GM19463 (cell line): ENCODE results near the gene JOSD2.
A peak's percentile ranks its signal among the peaks of the same experiment; 100 is the strongest.
"Not testable (repeated sequence)": the region's sequence is repeated elsewhere in the genome, so short reads cannot be mapped to it uniquely, and the experiment has no call there.

Source experiments
- ATAC-seq: cut with Tn5 transposase; IDR thresholded peaks from one replicate; pipeline ENCODE4 v1.9.1; 2021; ENCODE audit warnings: mild to moderate bottlenecking, moderate library complexity; ENCODE audit not compliant: unreplicated experiment

JOSD2 gene

DNA sequence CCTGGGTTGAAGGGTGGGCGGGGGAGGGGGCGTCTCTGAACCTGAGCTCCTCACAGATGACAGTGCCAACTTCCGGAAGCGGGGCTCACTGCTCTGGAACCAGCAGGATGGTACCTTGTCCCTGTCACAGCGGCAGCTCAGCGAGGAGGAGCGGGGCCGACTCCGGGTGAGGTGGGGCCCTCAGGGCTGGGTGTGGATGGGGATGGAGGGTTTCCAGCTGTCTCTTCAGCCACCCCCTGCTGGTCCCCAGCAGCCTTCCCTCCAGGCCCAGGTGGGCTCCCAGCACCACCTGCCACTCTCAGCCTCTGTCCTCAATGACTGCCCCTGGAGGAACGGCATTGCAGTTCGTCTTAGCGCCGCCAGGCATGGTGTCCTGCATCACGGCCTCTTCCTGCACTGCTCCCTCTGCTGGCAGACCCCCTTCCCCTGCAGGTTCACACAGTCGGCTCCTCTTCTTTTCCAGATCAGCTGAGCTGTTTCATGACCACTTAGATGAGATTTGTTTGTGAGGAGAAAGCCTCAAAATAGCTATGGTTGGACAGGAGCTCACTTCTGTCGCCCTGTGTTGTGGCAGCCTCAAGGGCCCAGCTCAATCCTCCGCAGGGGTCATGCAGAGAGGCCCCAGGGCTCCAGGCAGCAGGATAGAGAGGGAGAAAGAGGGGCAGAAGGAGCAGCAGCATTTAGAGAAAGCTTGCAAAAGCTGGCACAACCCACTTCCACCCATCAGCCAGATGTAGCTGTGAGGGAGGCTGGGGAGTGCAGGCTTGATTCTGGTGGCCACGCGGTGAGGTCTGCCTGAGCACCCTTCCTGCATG is 31.9 kb downstream of the JOSD2 start:
- no peak for ATAC-seq

DNA sequence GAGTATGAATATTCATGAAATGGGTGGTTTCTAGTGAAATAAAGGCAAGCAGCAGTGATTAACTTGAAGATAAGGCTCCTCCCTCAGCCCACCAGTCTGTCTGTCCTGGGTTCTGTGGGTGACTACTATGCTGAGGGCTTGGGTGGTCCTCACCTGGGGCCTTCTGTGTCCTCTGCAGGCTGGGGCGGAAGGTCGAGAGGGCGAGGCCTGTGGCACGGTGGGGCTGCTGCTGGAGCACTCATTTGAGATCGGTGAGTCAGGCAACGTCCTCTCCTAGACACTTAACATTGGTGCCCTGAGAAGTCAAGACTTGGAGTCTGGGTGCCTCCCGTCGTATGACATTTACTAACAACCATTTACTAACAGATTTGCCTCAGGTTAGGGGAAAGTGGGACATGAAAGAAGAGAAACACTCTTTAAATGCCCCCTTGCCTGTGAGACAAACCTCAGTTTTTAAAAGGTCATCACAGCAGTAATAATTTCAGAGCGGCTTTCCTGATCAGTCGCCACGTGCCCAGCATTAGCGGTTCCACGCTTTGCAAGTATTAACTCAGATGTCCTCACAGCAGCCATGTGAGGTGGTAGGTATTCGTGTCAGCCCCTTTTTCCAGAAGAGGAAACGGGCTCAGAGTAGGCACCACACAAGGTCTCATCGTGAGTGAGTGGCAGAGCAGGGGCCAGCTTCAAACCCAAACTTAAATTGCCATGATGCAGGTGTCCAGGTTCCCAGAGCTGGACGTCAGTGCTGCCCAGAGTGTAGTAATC is 33.1 kb downstream of the JOSD2 start:
- no peak for ATAC-seq

DNA sequence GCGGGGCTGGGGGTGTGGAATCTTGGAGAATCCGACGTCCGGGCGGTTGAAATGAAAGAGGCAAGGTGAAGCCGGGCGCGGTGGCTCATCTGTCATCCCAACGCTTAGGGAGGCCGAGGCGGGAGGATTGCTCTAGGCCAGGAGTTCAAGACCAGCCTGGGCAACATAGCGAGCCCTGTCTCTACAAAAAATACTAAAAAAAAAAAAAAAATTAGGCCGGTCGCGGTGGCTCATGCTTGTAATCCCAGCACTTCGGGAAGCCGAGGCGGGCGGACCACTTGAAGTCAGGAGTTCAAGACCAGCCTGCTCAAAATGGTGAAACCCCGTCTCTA is 34.1 kb downstream of the JOSD2 start:
- ATAC-seq: no peak

DNA sequence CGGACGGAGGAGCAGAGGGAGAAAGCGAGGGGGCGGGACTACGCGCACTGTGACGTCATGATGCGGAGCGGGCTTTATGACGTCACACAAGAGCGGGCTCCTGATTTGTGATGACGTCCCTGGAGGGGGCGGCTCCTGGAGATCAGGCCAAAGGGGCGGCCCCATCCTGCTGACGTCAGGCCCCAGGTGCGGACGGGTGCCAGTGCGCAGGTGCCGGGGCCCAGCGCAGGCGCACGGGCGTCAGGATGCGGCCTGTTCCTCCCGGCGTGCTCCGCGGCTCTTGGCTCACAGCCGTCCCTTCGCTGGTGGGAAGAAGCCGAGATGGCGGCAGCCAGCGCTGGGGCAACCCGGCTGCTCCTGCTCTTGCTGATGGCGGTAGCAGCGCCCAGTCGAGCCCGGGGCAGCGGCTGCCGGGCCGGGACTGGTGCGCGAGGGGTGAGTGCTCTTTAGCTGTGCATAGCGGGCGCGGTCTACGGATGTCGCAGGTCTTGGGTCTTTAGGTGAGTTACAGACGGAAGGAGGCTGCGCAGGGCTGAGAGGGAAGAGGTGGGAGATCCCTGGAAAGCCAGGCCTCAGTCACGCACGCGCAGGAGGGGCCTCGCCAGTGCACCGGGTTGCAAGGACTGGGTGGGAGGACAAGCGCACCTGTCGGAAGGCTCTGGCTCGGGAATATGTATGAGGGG is 34.6 kb downstream of the JOSD2 start, which contains the start of the genes EMC10 and GARIN5A:
EMC10 (plus strand) TSS at position 284 of the 683 bp plus-strand sequence; CDS start at position 322, 38 bp downstream.
GARIN5A (minus strand) TSS at position 625 of the 683 bp plus-strand sequence; CDS start at position 165, 460 bp downstream.
- peak; percentile 86 for ATAC-seq

DNA sequence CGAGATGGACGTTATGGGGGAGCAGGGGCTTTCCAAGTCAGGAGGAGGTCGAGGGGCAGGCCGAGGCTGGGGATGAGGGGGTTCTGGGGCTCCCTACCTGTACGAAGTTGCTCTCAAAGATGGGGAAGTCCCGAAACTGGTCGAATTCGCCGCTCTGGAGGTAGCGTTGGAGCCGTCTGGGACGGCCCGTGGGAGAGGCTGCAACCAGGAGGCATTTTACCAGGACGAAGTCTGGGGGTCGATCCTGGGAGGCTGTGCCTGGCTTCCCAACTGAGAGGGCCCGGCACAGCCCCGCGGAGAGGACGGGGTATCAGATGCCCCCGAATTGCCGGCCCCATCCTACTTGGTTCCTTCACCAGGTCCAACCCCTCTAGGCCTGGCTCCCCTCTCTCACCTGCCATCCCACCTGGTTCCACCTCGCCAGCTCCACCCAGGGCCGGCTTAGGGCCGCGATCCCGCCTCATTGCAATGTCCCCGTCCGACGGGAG is 35.2 kb downstream of the JOSD2 start:
- no peak for ATAC-seq

DNA sequence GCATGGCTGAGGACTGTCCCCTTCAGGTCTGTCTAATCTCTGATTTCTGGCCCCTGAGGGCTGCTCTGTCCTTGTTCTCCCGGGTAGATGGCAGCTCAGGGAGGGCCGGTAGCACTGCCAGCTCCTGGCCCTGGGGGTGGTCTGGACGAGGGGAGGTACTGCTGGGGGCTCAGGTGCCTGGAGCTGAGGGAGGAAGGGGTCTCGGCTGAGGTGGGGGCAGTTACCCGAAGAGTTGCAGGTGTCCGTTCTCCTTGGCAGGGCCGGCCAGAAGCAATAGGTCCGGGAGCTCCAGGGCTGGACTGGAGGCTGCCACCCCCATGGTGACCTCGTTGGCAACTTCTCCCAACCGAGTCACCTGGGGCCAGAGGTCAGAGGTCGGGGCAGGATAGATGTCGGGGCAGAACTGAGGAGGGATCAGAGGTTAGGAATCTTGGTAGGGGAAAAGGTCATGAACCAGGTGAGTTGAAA is 35.9 kb downstream of the JOSD2 start:
- no peak for ATAC-seq

DNA sequence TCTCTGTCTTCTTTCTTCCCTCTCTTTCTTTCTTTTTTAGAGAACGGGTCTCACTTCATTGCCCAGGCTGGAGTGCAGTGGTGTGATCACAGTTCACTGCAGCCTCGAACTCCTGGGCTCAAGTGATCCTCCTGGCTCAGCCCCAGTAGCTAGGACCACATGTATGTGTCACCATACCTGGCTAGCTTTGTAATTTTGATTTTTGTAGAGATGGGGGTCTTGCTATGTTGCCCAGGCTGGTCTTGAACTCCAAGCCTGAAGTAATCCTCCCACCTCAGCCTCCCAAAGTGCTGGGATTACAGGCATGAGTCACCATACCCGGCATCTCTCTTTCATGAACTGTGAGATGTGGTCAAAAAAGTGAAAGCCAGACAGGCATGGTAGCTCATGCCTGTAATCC is 37.7 kb downstream of the JOSD2 start:
- not testable (repeated sequence) for ATAC-seq

DNA sequence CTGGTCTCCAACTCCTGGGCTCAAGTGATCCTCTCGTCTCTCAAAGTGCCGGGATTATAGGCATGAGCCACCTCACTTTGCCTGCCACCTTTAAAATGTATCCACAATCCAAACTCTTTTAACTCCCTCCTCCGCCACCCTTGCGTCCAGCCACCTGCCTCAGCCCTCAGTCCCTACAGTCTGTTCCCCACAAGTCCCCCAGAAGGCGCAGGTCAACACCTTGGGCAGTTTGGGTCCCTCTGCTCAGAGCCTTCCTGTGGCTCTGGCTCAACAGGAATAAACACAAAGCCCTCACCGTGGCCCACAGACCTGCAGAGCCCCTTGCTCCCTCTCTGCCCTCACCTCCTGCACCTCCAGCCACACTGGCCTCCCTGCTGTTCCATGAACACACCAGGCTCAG is 42.2 kb downstream of the JOSD2 start:
- no peak for ATAC-seq

DNA sequence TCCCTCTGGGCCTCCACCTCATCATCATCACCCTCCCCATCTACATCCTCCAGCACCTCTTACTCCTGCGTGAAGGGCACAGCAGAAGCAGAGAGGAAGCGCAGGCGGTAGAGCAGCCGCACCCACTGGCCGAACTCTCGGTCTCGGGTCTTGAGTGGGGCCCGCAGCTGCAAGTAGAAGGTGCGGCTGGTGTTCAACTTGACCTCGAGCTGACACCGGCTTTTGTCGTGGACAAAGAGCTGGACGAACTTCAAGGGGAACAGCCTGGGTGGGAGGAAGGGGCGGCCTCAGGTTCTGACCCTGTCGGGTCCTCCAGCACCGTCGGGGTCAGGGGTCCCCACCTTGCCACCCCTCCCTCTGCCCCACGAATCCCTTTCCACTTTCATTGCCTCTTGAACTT is 43.4 kb downstream of the JOSD2 start:
- no peak for ATAC-seq

DNA sequence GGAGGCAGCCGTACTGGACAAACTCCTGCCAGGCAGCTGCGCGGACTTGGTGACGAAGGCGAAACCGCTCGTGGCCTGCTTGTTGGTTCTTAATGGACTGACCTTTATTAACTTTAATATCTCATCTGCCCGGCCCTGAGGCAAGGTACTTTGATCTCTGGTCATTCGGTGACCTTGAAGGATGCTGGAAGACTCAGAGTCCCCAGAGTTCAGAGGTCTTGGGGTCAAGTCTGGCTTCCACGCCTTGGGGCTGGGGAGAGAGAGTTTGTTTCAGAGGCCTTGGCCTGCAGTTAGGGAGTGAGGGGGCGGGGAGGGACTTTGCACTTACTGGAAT is 44.3 kb downstream of the JOSD2 start:
- ATAC-seq: no peak

DNA sequence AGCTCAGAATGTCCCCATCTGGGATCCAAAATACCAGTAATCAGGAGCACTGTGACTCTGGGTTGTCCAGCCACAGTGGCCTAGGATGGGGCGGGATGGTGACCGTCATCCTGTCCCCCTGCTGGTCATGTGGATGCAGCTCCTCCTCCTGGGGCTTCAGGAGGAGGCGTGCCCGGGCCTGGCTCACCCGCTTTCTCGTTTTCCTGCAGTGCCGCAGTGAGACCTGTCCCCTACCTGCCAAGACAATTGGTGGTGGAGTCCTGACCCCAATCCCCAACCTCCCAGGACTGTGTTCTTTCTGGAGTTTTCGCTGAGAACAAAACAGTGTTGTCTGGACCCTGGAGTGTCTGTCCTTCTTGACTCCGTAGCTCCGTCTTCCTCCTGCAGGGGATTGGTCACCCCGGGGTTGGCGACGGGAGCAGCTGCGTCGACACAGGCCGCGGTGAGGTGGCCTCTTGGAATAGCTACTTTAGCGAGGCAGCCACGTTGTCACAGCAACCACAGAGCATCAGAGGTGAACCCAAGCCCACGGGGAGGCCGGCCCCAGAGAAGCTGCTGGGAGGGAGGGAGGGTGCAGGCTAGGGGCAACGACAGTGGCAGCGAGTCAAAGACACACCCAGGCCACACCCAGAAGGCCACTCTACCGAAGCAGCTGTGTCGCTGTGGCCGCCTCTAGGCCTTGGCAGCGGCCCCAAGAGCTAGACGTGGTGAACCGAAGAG is 44.8 kb downstream of the JOSD2 start:
- no peak for ATAC-seq

DNA sequence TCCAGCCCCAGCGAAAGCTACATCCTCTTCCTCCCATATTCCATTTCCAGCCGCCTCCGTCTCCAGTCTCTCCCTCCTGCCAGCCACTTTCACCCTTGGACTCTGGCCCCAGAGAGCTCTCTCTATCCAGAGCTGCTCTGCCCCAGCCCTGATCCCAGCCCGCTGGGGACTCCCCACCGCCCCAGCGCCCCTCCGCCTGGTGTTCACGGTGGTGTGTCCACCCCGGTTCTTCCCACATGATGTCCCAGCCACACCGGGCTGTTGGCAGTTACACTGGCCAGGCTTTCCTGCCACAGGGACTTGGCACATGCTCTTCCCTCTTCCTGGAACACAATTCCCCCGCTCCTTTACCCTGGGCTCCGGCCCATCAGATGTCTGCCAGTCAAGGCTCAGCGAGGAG is 46.0 kb downstream of the JOSD2 start:
- no peak for ATAC-seq

DNA sequence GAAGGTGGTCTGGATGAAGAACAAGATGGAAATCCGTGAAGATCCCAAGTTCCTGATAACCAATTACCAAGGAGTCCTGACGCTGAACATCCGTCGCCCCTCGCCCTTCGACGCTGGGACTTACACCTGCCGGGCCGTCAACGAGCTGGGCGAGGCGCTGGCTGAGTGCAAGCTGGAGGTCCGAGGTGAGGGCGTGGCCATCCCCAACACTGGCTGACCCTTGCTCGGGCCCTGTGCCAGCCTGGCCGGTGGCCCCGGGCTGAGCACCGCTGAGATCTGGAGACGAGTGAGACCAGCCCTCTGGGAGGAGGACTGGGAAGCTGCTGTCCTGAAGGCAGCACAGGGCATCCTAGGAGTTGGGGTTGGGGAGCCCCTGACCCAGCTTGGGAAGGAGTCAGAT is 46.6 kb downstream of the JOSD2 start:
- ATAC-seq: no peak

DNA sequence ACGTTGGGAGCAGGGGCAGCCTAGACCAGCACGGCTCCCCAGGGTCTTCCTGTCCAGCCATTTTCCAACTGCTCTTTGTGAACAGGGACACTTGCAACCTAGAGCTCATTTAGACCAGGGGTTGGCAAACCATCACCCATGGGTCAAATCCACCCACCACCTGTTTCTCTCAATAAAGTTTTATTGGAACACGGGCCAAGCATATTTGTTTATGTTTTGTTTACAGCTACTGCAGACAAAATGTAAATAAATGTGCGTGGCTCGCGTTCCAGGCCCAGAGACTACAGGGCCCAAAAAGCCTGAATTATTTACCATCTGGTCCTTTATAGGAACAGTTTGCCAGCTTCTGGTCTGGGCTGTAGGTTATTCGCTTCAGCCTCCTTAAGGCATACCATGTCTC is 48.0 kb downstream of the JOSD2 start:
- ATAC-seq: no peak

DNA sequence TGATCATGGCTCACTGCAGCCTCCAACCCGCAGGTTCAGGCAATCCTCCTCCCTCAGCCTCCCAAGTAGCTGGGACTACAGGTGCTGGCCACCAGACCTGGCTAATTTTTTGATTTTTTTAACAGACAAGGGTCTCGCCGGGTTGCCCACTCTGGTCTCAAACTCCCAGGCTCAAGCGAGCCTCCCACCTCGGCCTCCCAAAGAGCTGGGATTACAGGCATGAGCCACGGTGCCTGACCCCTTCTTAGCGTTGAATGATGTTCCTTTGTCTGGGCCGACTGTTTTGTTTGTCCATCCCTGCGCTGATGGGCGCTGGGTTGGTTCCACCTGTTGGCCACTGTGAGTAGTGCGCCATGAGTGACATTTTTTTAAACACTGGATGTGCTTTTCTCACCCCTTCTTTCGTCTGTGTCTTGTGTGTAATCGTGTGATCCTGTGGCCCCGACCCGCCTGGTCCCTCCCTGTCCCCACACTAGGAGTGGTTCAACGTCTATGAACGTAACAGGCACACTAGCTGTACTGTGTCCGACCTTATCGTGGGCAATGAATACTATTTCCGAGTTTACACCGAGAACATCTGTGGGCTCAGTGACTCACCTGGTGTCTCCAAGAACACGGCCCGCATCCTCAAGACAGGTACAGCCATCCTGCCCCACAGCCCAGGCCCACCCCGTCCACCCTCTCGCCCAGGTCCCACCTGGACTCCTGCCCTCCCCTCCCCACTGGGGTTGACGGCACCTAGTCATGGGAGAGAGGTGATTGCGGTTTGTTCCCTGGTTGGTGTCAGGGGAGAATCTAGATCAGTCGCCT is 49.7 kb downstream of the JOSD2 start:
- ATAC-seq: no peak

DNA sequence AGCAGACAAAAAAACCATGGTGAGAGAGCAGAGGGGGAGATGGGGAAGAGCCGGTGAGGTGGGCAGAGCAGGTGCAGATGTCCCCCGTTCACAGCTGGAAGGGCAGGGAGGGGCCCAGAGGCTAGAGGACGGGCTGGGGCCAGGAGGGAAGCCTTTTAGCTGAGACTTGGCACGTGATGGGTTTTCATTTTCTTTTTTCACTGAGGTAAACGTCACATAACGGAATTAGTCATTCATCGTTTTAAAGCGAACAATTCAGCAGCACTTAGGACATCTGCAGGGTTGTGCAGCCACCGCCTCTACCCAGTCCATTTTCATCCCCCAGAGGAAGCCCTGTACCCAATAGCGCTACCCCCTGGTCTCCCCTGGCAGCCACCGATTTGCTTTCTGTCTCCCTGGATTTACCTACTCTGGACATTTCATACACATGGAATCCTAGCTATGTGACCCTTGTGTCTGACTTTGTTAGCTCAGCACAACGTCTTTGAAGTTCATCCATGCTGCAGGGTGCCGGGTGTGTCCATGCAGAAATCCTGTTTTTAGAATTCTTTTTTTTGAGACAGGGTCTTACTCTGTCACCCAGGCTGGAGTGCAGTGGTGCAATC is 50.7 kb downstream of the JOSD2 start:
- peak; percentile 66 for ATAC-seq

DNA sequence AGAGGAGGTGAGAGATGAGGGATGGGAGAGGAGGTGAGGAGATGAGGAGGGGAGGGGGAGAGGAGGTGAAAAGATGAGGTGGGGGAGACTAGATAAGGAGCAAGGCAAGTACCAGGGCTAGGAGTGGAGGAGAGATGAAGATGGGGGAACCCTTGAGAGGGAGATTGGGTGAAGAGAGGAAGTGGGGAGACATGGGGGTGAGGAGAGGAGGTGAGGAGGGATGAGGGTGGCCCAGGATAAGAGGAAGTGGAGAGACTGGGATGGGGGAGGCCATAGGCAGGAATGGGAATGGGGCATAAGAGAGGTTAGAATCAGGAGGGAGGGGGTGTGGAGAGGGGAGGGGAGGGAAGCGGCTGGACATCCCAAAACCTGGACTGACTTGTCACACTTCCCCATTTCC is 51.4 kb downstream of the JOSD2 start:
- no peak for ATAC-seq

DNA sequence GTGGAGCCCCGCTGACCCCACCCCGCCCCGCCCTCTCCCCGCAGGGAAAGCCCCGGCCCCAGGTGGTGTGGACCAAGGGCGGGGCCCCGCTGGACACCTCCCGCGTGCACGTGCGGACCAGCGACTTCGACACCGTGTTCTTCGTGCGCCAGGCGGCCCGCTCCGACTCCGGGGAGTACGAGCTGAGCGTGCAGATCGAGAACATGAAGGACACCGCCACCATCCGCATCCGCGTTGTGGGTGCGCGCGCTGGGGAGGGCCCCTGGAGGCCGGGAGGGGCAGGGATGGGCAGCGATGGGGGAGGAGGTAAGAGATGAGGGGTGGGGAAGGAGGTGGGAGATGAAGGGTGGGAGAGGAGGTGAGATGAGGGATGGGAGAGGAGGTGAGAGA is 51.9 kb downstream of the JOSD2 start:
- no peak for ATAC-seq

DNA sequence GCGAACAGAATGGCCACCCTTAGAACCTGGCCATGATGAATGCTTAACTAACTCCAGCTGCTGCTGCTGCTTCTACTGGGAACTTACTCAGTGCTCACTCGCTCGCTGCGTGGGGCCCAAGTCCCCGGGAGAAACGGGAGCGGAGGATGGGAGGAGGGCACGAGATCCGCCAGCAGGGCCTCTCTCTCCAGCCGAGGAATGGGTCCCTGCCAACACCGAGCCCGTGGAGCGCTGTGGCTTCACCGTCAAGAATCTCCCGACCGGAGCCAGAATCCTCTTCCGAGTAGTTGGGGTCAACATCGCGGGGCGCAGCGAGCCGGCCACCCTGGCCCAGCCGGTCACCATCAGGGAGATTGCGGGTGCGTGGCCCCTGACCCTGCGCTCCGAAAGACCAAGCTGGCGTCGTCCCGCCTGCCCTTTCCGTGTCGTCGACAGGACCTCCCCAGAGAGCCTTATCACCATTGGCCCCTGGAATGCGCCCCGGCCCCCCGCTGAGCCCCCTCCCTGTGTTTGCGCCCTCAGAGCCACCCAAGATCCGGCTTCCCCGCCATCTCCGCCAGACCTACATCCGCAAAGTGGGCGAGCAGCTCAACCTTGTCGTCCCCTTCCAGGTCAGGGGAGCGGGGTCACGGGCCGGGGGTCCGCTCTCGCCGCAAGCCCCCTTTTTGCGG is 52.5 kb downstream of the JOSD2 start:
- ATAC-seq: no peak
